Endothelial cell of umbilical vein (primary cell): ENCODE data around the gene C14orf119. TPM values are rescaled to one million over a fixed set of nuclear protein-coding genes. Genes with fewer than 3 reads are reported as not detected.

ENCODE experiments used
- BruUV-seq: library from RNA; stranded (reverse); fragments of 400-500 nt; replicated peaks from 2 replicates; lab custom pipeline; 2021; lab: Mats Ljungman, UMichigan
- CTCF ChIA-PET: fragments of 300-600, 350-600 bp; sonication (Branson Sonifier 250); formaldehyde crosslinking; loops from one replicate; lab custom pipeline; 2021; ENCODE audit warnings: antibody characterized with exemption, inconsistent platforms; lab: Charles Lee
- POLR2A ChIA-PET: fragments of 300-600, 350-600 bp; sonication (Branson Sonifier 250); formaldehyde crosslinking; loops from one replicate; lab custom pipeline; 2021; ENCODE audit warnings: antibody characterized with exemption, inconsistent platforms; lab: Charles Lee
- DNase-seq: peaks from one replicate; pipeline ENCODE4 v3.0.0-alpha.2; 2011; ENCODE audit warnings: low read depth, low spot score
- FAIRE-seq: peaks from 2 replicates; lab custom pipeline; 2011; peaks lifted over from hg19 to GRCh38; lab: Jason Lieb, UNC
- H2AFZ ChIP-seq: 2 replicates; pipeline ENCODE4 v1.6.0; 2012; ENCODE audit warnings: low read depth, low read length, control low read depth, inconsistent platforms
- H3K27ac ChIP-seq: 2 replicates; pipeline ENCODE4 v1.5.1; 2011; ENCODE audit warnings: low read depth, mild to moderate bottlenecking, control low read depth, low read length, moderate library complexity; ENCODE audit not compliant: insufficient read depth
- H3K27me3 ChIP-seq, 2 experiments: 2 replicates each; pipeline versions ENCODE4 v1.6.0 to v1.6.1; 2011; ENCODE audit warnings: low read length in 2 of 2, mixed read lengths in 1 of 2; ENCODE audit not compliant: control insufficient read depth in 2 of 2, insufficient read depth in 2 of 2
- H3K36me3 ChIP-seq, 2 experiments: 2 replicates in 1 of 2; 3 replicates in 1 of 2; pipeline ENCODE4 v1.5.1; 2011; ENCODE audit warnings: low read length in 2 of 2, mild to moderate bottlenecking in 1 of 2, moderate library complexity in 1 of 2; ENCODE audit not compliant: control insufficient read depth in 2 of 2, insufficient read depth in 2 of 2; ENCODE audit errors: extremely low read depth in 1 of 2
- H3K4me1 ChIP-seq: 3 replicates; pipeline ENCODE4 v1.5.1; 2011; ENCODE audit warnings: mild to moderate bottlenecking, low read length; ENCODE audit not compliant: control insufficient read depth, insufficient read depth; ENCODE audit errors: extremely low read depth
- H3K4me2 ChIP-seq: 2 replicates; pipeline ENCODE4 v1.6.1; 2011; ENCODE audit warnings: low read length, control low read depth, mixed read lengths; ENCODE audit not compliant: insufficient read depth
- H3K4me3 ChIP-seq, 3 experiments: fragments of 200-600 bp in 1 of 3; sonication (generic), shearing (Covaris generic) in 1 of 3; replicated peaks in 1 of 3; 2 replicates each; pipeline ENCODE4 v1.5.1; 2011 to 2016; ENCODE audit warnings: control low read depth in 3 of 3, low read length in 3 of 3, mild to moderate bottlenecking in 2 of 3, inconsistent platforms in 1 of 3, low read depth in 1 of 3, moderate library complexity in 1 of 3; ENCODE audit not compliant: insufficient read depth in 1 of 3
- H3K79me2 ChIP-seq: 2 replicates; pipeline ENCODE4 v1.6.0; 2012; ENCODE audit warnings: low read length, inconsistent platforms; ENCODE audit not compliant: control insufficient read depth, insufficient read depth
- H3K9ac ChIP-seq: replicated peaks from 2 replicates; pipeline ENCODE3; 2011; ENCODE audit warnings: low read length, control low read depth; ENCODE audit not compliant: insufficient read depth; ENCODE audit errors: extremely low read depth
- H3K9me1 ChIP-seq: replicated peaks from 3 replicates; pipeline ENCODE4 v1.6.0; 2011; ENCODE audit warnings: mild to moderate bottlenecking, low read length; ENCODE audit not compliant: control insufficient read depth, insufficient read depth; ENCODE audit errors: extremely low read depth
- H3K9me3 ChIP-seq: replicated peaks from 2 replicates; pipeline ENCODE4 v1.5.1; 2012; ENCODE audit warnings: low read length, inconsistent platforms; ENCODE audit not compliant: control insufficient read depth, insufficient read depth
- H4K20me1 ChIP-seq: replicated peaks from 2 replicates; pipeline ENCODE3; 2011; ENCODE audit warnings: mild to moderate bottlenecking, low read length; ENCODE audit not compliant: control insufficient read depth, insufficient read depth; ENCODE audit errors: extremely low read depth
- EZH2 ChIP-seq: IDR thresholded peaks from 2 replicates; pipeline ENCODE4 v1.6.1; 2012; ENCODE audit warnings: borderline replicate concordance, low read depth, mild to moderate bottlenecking, moderate library complexity, low read length, inconsistent platforms; ENCODE audit not compliant: severe bottlenecking
- FOS ChIP-seq: IDR thresholded peaks from 2 replicates; pipeline ENCODE4 v1.6.1; 2011; ENCODE audit warnings: mild to moderate bottlenecking, low read length, moderate library complexity, borderline replicate concordance; ENCODE audit not compliant: insufficient read depth
- JUN ChIP-seq: IDR thresholded peaks from 2 replicates; pipeline ENCODE4 v1.6.1; 2011; ENCODE audit warnings: borderline replicate concordance, low read depth; ENCODE audit not compliant: insufficient read length, insufficient read depth
- MYC ChIP-seq: IDR thresholded peaks from one replicate; pipeline ENCODE4 v1.6.1; 2011; ENCODE audit warnings: mild to moderate bottlenecking, low read depth, low read length
- POLR2A ChIP-seq: IDR thresholded peaks from 2 replicates; pipeline ENCODE4 v1.6.1; 2012; ENCODE audit warnings: low read depth, mild to moderate bottlenecking, control low read depth, low read length
- POLR2AphosphoS5 ChIP-seq: IDR thresholded peaks from 2 replicates; pipeline ENCODE4 v1.6.1; 2012; ENCODE audit warnings: low read depth, mild to moderate bottlenecking, control low read depth, low read length, moderate library complexity; ENCODE audit not compliant: insufficient read depth
- dilution Hi-C: fragments of 300-500 bp; cut with MboI; formaldehyde crosslinking; loops from one replicate; pipeline ENCODE4 v1.15.0; 2019; ENCODE audit warnings: low sequenced_read_pairs; ENCODE audit not compliant: extremely low pct_ligation_motif_present
- intact Hi-C: fragments of 100-400 bp; cut with micrococcal nuclease; formaldehyde crosslinking; loops from one replicate; pipeline ENCODE4 v1.10.0; 2022
- polyA plus RNA-seq, 4 experiments: library from polyadenylated mRNA; depleted of rRNA in 3 of 4; stranded (reverse) in 3 of 4; unstranded in 1 of 4; fragments of >200 nt; gene quantifications; 2 replicates each; pipeline versions ENCODE4 v1.2.1 to v1.2.3, GENCODE V29; 2011 to 2012; ENCODE audit warnings: missing spikeins in 1 of 4
- total RNA-seq: library from RNA; stranded (reverse); gene quantifications from 2 replicates; pipeline ENCODE4 v1.2.3, GENCODE V29; 2021
- TF ChIP-seq, protein P1 (sequence below), 2 donors: IDR thresholded peaks; 1 replicate in 1 of 2; 2 replicates in 1 of 2; pipeline ENCODE4 v1.5.1; 2011; ENCODE audit warnings: low read length in 2 of 2, mild to moderate bottlenecking in 2 of 2, moderate library complexity in 2 of 2, control low read depth in 1 of 2, inconsistent platforms in 1 of 2, low read depth in 1 of 2; ENCODE audit not compliant: insufficient read depth in 1 of 2; ENCODE audit errors: extremely low read depth in 1 of 2
- TF ChIP-seq, protein P2 (sequence below): IDR thresholded peaks from 2 replicates; pipeline ENCODE4 v1.6.1; 2011; ENCODE audit not compliant: insufficient read depth, insufficient read length

The C14orf119 gene
- total and polyA plus RNA-seq, 2 donors (not counting 3 experiments of a cell fraction or from before 2014, with no cell fraction given): 58.3 to 60.5 TPM

DNA sequence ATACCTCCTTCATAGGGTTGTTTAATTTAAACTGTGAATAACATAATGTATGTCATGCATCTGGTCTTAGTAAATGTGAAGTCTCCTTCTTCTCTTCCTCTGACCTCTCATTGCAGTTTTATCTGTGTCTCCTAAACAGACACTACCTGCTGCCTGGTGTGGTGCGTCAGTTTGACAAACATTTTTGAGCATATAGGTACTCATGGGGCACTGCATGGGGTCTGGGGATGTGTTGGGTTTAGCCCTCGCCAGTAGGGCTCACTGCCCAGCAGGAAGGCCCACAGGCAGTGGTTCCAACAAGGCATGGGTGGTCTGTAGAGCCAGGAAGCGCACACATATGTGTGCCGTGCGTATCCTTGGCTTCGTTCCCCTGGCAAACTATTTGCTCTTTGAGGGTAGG lies 26.8 kb downstream of the C14orf119 start:
- Histone ChIP-seq H3K9me3 (no peaks in the 10 kb centered on the region), H3K9ac (no peak overlapping the region), H3K9me1 (no peaks in the 10 kb centered on the region), H3K36me3 (no peaks in the 10 kb centered on the region), H2AFZ (no peak overlapping the region), H3K4me2 (no peak overlapping the region), H4K20me1 (no peaks in the 10 kb centered on the region), H3K27me3 (no peaks in the 10 kb centered on the region), H3K4me3 (no peak overlapping the region), H3K27ac (peak overlapping the region; percentile 81), H3K4me1 (peaks cover 21% of the 10 kb centered on the region), H3K79me2 (no peaks in the 10 kb centered on the region)
- POLR2A ChIA-PET: interaction anchor here (0.5 to 1.9 kb wide), 3 partner anchors 27 to 62 kb away, joined by 8 to 11 read pairs (median 11); partner anchors contain the start of genes ACIN1, C14orf119 and SLC7A8
- TF ChIP-seq MYC (no peak), POLR2AphosphoS5 (no peak), JUN (no peak), EZH2 (no peak), POLR2A (no peak), FOS (no peak)
- TF ChIP-seq, protein P1, sequence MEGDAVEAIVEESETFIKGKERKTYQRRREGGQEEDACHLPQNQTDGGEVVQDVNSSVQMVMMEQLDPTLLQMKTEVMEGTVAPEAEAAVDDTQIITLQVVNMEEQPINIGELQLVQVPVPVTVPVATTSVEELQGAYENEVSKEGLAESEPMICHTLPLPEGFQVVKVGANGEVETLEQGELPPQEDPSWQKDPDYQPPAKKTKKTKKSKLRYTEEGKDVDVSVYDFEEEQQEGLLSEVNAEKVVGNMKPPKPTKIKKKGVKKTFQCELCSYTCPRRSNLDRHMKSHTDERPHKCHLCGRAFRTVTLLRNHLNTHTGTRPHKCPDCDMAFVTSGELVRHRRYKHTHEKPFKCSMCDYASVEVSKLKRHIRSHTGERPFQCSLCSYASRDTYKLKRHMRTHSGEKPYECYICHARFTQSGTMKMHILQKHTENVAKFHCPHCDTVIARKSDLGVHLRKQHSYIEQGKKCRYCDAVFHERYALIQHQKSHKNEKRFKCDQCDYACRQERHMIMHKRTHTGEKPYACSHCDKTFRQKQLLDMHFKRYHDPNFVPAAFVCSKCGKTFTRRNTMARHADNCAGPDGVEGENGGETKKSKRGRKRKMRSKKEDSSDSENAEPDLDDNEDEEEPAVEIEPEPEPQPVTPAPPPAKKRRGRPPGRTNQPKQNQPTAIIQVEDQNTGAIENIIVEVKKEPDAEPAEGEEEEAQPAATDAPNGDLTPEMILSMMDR (IDR thresholded peaks at IDR 0.05; ENCODE audit: extremely low read depth in 1 of 2, insufficient read depth in 1 of 2, low read depth in 1 of 2, low read length in 2 of 2): no peak
- TF ChIP-seq, protein P2, sequence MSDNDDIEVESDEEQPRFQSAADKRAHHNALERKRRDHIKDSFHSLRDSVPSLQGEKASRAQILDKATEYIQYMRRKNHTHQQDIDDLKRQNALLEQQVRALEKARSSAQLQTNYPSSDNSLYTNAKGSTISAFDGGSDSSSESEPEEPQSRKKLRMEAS: no peak
- CTCF ChIA-PET: interaction anchor here (0.8 to 14.5 kb wide), 18 partner anchors 8 to 259 kb away, joined by 3 to 1289 read pairs (median 34); partner anchors contain the start of genes ACIN1, C14orf119, PPP1R3E and SLC7A8
- dilution Hi-C loops: no loop called here
- FAIRE-seq (no peak), DNase-seq (no peak)
- intact Hi-C loops: no loop called here
- BruUV-seq: no TSS peak
